Type B pancreatic cell (in vitro differentiated cells): ENCODE data around the gene PADI4. TPM values are rescaled to one million over a fixed set of nuclear protein-coding genes. Genes with fewer than 3 reads are reported as not detected.

ENCODE experiments used
- DNase-seq: peaks from one replicate; pipeline ENCODE4 v3.0.0; 2021; ENCODE audit warnings: mixed read lengths; ENCODE audit not compliant: unreplicated experiment; ENCODE audit errors: extremely low spot score
- H3K27ac Mint-ChIP-seq: 2 replicates; pipeline ENCODE4 v1.8.0; 2021; ENCODE audit warnings: mild to moderate bottlenecking, mixed read lengths
- H3K27me3 Mint-ChIP-seq: 2 replicates; pipeline ENCODE4 v1.8.0; 2021; ENCODE audit warnings: mixed read lengths
- H3K36me3 Mint-ChIP-seq: 2 replicates; pipeline ENCODE4 v1.8.0; 2021; ENCODE audit warnings: mixed read lengths
- H3K4me1 Mint-ChIP-seq: one replicate; pipeline ENCODE4 v1.8.0; 2021; ENCODE audit warnings: mixed read lengths; ENCODE audit not compliant: unreplicated experiment
- H3K4me3 Mint-ChIP-seq: 2 replicates; pipeline ENCODE4 v1.8.0; 2021; ENCODE audit warnings: mild to moderate bottlenecking, mixed read lengths
- H3K9me3 Mint-ChIP-seq: 2 replicates; pipeline ENCODE4 v1.8.0; 2021; ENCODE audit warnings: mixed read lengths
- total RNA-seq: library from RNA; stranded (reverse); gene quantifications from 2 replicates; pipeline ENCODE4 v1.2.1, GENCODE V29; 2021; ENCODE audit warnings: low replicate concordance
- TF ChIP-seq, protein P1 (sequence below): fragments of 200-600 bp; sonication (generic); conservative IDR thresholded peaks from 2 replicates; pipeline ENCODE4 v1.5.0; 2021; ENCODE audit warnings: antibody characterized with exemption, mild to moderate bottlenecking

Gene PADI4
- total RNA-seq, 1 donor from 2014 or later = not detected

GRCh38 chr1:17400725-17401341 is 92.8 kb downstream of the PADI4 start:
- no peak for DNase-seq
- no peak overlapping the region for H3K4me3 Mint-ChIP-seq
- no peaks in the 10 kb centered on the region for H3K4me1 Mint-ChIP-seq
- H3K27ac Mint-ChIP-seq = no peak overlapping the region
- no peaks in the 10 kb centered on the region for H3K36me3 Mint-ChIP-seq
- TF ChIP-seq, protein P1, sequence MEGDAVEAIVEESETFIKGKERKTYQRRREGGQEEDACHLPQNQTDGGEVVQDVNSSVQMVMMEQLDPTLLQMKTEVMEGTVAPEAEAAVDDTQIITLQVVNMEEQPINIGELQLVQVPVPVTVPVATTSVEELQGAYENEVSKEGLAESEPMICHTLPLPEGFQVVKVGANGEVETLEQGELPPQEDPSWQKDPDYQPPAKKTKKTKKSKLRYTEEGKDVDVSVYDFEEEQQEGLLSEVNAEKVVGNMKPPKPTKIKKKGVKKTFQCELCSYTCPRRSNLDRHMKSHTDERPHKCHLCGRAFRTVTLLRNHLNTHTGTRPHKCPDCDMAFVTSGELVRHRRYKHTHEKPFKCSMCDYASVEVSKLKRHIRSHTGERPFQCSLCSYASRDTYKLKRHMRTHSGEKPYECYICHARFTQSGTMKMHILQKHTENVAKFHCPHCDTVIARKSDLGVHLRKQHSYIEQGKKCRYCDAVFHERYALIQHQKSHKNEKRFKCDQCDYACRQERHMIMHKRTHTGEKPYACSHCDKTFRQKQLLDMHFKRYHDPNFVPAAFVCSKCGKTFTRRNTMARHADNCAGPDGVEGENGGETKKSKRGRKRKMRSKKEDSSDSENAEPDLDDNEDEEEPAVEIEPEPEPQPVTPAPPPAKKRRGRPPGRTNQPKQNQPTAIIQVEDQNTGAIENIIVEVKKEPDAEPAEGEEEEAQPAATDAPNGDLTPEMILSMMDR = no peak
- peaks cover under 1% of the 10 kb centered on the region for H3K27me3 Mint-ChIP-seq
- no peaks in the 10 kb centered on the region for H3K9me3 Mint-ChIP-seq

DNA sequence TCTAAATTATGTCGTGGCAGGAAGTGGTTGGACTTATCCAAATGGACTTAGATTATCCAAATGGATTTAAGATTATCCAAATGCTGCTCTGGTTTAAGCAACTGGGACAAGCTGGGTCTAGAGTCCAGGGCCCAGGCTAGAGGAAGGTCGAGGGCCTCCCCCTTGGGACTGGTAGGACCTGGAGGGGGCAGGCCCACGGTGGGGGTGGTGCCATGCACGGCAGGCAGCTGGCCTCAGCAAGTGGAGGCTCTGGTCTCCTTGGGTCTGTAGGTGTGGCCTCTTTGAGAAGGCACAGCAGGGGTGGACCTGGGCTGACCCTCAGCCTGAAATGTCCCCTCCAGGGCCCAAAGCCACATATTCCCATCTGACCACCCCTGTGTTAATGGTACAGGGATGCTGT is 93.8 kb downstream of the PADI4 start:
- TF ChIP-seq, protein P1 = no peak
- no peak for DNase-seq
- no peaks in the 10 kb centered on the region for H3K4me1 Mint-ChIP-seq
- no peaks in the 10 kb centered on the region for H3K36me3 Mint-ChIP-seq
- H3K27me3 Mint-ChIP-seq = no peaks in the 10 kb centered on the region
- no peak overlapping the region for H3K27ac Mint-ChIP-seq
- H3K4me3 Mint-ChIP-seq = no peak overlapping the region
- no peaks in the 10 kb centered on the region for H3K9me3 Mint-ChIP-seq

- TF ChIP-seq, protein P1 = no peak
- H3K4me3 Mint-ChIP-seq = no peak overlapping the region
- H3K36me3 Mint-ChIP-seq = no peaks in the 10 kb centered on the region
- no peak overlapping the region for H3K27ac Mint-ChIP-seq
- no peaks in the 10 kb centered on the region for H3K4me1 Mint-ChIP-seq
- H3K9me3 Mint-ChIP-seq = no peaks in the 10 kb centered on the region
- H3K27me3 Mint-ChIP-seq = no peaks in the 10 kb centered on the region
- DNase-seq = no peak
These were observed 95.1 kb downstream of the PADI4 start for GRCh38 chr1:17403081-17403480.

- TF ChIP-seq, protein P1 = no peak
- Mint-ChIP-seq H3K27ac (no peak overlapping the region), H3K36me3 (peaks cover 6% of the 10 kb centered on the region), H3K4me1 (no peaks in the 10 kb centered on the region), H3K27me3 (no peaks in the 10 kb centered on the region), H3K9me3 (no peaks in the 10 kb centered on the region), H3K4me3 (no peak overlapping the region)
- DNase-seq = no peak
These were observed 96.2 kb downstream of the PADI4 start for GRCh38 chr1:17404034-17404684.

- H3K4me1 Mint-ChIP-seq = no peaks in the 10 kb centered on the region
- no peaks in the 10 kb centered on the region for H3K27me3 Mint-ChIP-seq
- peaks cover 6% of the 10 kb centered on the region for H3K36me3 Mint-ChIP-seq
- TF ChIP-seq, protein P1 = no peak
- no peak overlapping the region for H3K27ac Mint-ChIP-seq
- no peak for DNase-seq
- no peaks in the 10 kb centered on the region for H3K9me3 Mint-ChIP-seq
- H3K4me3 Mint-ChIP-seq = no peak overlapping the region
These were observed 96.8 kb downstream of the PADI4 start for GRCh38 chr1:17404820-17405219.
